Measurements from ENCODE around the gene ADIPOQ. TPM values are rescaled to one million over a fixed set of nuclear protein-coding genes. Genes with fewer than 3 reads are reported as not detected.

ADIPOQ gene
- polyA plus RNA-seq, 1 donor (not counting 4 experiments of a cell fraction or from before 2014, with no cell fraction given) = not detected

Other genes with a start within 250 kb of the ADIPOQ start
- 0.42 to 0.73 TPM (median 0.59 TPM) in 3 replicates for gene AHSG, start 229.7 kb upstream of the ADIPOQ start, polyA plus RNA-seq
- 0.05 to 0.35 TPM (median 0.25 TPM) in 3 replicates for gene FETUB, start 202.3 kb upstream of the ADIPOQ start, polyA plus RNA-seq
- 0.03 TPM in 2 of 3 replicates, not detected in the other for gene HRG, start 176.7 kb upstream of the ADIPOQ start, polyA plus RNA-seq
- 0.12 TPM in 1 of 3 replicates, not detected in the others for gene KNG1, start 125.4 kb upstream of the ADIPOQ start, polyA plus RNA-seq
- 208 to 568 TPM (median 416 TPM) in 3 replicates for gene EIF4A2, start 59.1 kb upstream of the ADIPOQ start, polyA plus RNA-seq
- gene RFC4, start 36.2 kb upstream of the ADIPOQ start, polyA plus RNA-seq = 8.1 to 22.8 TPM (median 19.7 TPM) in 3 replicates
- gene ST6GAL1, start 87.8 kb downstream of the ADIPOQ start, polyA plus RNA-seq = 7.5 to 8.6 TPM (median 7.5 TPM) in 3 replicates